Keratinocyte (primary cell): Measurements from ENCODE around the gene AP3D1. TPM values are rescaled to one million over a fixed set of nuclear protein-coding genes. Genes with fewer than 3 reads are reported as not detected.
"Not testable (repeated sequence)": the region's sequence is repeated elsewhere in the genome, so short reads cannot be mapped to it uniquely, and the experiment has no call there.

Experiments
- DNase-seq: peaks from one replicate; pipeline ENCODE4 v3.0.0-alpha.2; 2011; ENCODE audit warnings: low read depth, missing footprints, low spot score
- FAIRE-seq: peaks from 2 replicates; lab custom pipeline; 2011; peaks lifted over from hg19 to GRCh38; lab: Jason Lieb, UNC
- H2AFZ ChIP-seq: 2 replicates; pipeline ENCODE4 v1.6.0; 2012; ENCODE audit warnings: low read length, control low read depth, inconsistent platforms; ENCODE audit not compliant: control insufficient read depth
- H3K27ac ChIP-seq: 2 replicates; pipeline ENCODE4 v1.5.1; 2011; ENCODE audit warnings: low read length; ENCODE audit not compliant: control insufficient read depth, insufficient read depth
- H3K27me3 ChIP-seq: 3 replicates; pipeline ENCODE4 v1.6.0; 2011; ENCODE audit warnings: low read length; ENCODE audit not compliant: control insufficient read depth, insufficient read depth; ENCODE audit errors: extremely low read depth
- H3K36me3 ChIP-seq, 2 experiments: 2 replicates in 1 of 2; 3 replicates in 1 of 2; pipeline ENCODE4 v1.5.1; 2011; ENCODE audit warnings: low read length in 2 of 2, mild to moderate bottlenecking in 1 of 2; ENCODE audit not compliant: control insufficient read depth in 2 of 2, insufficient read depth in 2 of 2; ENCODE audit errors: extremely low read depth in 1 of 2
- H3K4me1 ChIP-seq: 3 replicates; pipeline ENCODE4 v1.5.1; 2011; ENCODE audit warnings: low read length; ENCODE audit not compliant: control insufficient read depth, insufficient read depth; ENCODE audit errors: extremely low read depth
- H3K4me2 ChIP-seq: 3 replicates; pipeline ENCODE4 v1.6.0; 2011; ENCODE audit warnings: low read depth, low read length; ENCODE audit not compliant: control insufficient read depth, insufficient read depth; ENCODE audit errors: extremely low read depth
- H3K4me3 ChIP-seq, 3 experiments: fragments of 200-600 bp in 1 of 3; sonication (generic) in 1 of 3; 2 replicates in 2 of 3; 3 replicates in 1 of 3; pipeline ENCODE4 v1.5.1; 2011 to 2016; ENCODE audit warnings: low read length in 3 of 3, mild to moderate bottlenecking in 3 of 3, control low read depth in 2 of 3, inconsistent platforms in 1 of 3, low read depth in 1 of 3, mixed read lengths in 1 of 3, mixed run types in 1 of 3, moderate library complexity in 1 of 3; ENCODE audit not compliant: control insufficient read depth in 2 of 3, insufficient read depth in 2 of 3; ENCODE audit errors: extremely low read depth in 1 of 3
- H3K79me2 ChIP-seq: 2 replicates; pipeline ENCODE4 v1.6.0; 2012; ENCODE audit warnings: low read length; ENCODE audit not compliant: control insufficient read depth, insufficient read depth
- H3K9ac ChIP-seq: 3 replicates; pipeline ENCODE4 v1.6.0; 2011; ENCODE audit warnings: low read length; ENCODE audit not compliant: control insufficient read depth, insufficient read depth; ENCODE audit errors: extremely low read depth
- H3K9me1 ChIP-seq: 3 replicates; pipeline ENCODE4 v1.6.0; 2011; ENCODE audit warnings: low read length; ENCODE audit not compliant: control insufficient read depth, insufficient read depth; ENCODE audit errors: extremely low read depth
- H3K9me3 ChIP-seq: 2 replicates; pipeline ENCODE4 v1.5.1; 2012; ENCODE audit warnings: low read depth, low read length; ENCODE audit not compliant: control insufficient read depth
- H4K20me1 ChIP-seq: 3 replicates; pipeline ENCODE4 v1.6.0; 2011; ENCODE audit warnings: low read length; ENCODE audit not compliant: control insufficient read depth, insufficient read depth; ENCODE audit errors: extremely low read depth
- CTCF ChIP-seq, 3 experiments: IDR thresholded peaks in 1 of 3; conservative IDR thresholded peaks in 1 of 3; optimal IDR thresholded peaks in 1 of 3; 2 replicates in 2 of 3; 3 replicates in 1 of 3; pipeline versions ENCODE3 to v1.5.1; 2011; ENCODE audit warnings: low read length in 3 of 3, mild to moderate bottlenecking in 3 of 3, moderate library complexity in 2 of 3, control low read depth in 1 of 3, inconsistent platforms in 1 of 3; ENCODE audit not compliant: insufficient read depth in 2 of 3; ENCODE audit errors: extremely low read depth in 1 of 3
- EZH2 ChIP-seq: IDR thresholded peaks from one replicate; pipeline ENCODE4 v1.6.1; 2012; ENCODE audit warnings: inconsistent platforms, mild to moderate bottlenecking, low read length, moderate library complexity
- dilution Hi-C: fragments of 300-500 bp; cut with MboI; formaldehyde crosslinking; loops from one replicate; pipeline ENCODE4 v1.7.0; 2020; ENCODE audit warnings: low sequenced_read_pairs; ENCODE audit not compliant: extremely low pct_ligation_motif_present
- polyA plus RNA-seq, 5 experiments: library from polyadenylated mRNA; depleted of rRNA in 3 of 5; stranded (reverse) in 3 of 5; stranded (forward) in 1 of 5; unstranded in 1 of 5; fragments of >200 nt; gene quantifications; 1 replicate in 1 of 5; 2 replicates in 3 of 5; 3 replicates in 1 of 5; pipeline versions ENCODE4 v1.2.1 to v1.2.3, GENCODE V29; 2011 to 2012; ENCODE audit warnings: missing spikeins in 2 of 5, low read depth in 1 of 5, low replicate concordance in 1 of 5

Gene AP3D1
- polyA plus RNA-seq, 1 donor (not counting 4 experiments of a cell fraction or from before 2014, with no cell fraction given), result 56.1 TPM

DNA sequence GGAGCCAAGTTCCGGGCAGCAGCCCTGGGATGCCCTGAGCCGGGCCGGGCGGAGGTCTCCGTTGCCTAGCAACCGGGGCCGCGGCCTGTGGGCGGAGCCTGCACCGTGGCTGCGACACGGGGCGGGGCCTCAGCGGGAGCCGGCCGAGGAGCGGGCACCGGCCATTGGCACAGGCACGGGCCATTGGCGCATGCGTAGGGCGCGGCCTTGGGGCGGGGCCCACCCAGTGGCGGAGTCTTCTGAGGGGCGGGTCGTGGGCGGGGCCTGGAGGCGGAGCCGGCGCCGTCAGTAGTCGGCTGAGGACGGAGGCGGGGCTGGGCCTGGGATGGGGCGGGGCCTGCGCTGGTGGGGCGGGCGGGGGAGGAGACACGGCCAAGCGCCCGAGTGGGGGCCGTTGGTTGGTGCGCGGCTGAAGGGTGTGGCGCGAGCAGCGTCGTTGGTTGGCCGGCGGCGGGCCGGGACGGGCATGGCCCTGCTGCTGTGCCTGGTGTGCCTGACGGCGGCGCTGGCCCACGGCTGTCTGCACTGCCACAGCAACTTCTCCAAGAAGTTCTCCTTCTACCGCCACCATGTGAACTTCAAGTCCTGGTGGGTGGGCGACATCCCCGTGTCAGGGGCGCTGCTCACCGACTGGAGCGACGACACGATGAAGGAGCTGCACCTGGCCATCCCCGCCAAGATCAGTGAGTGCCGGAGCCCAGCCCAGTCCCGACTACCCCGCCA is 54.7 kb downstream of the AP3D1 start, which contains the start of gene IZUMO4:
TSS of gene IZUMO4 (plus strand) at position 436 of the 723 bp plus-strand sequence. CDS start at position 467, 31 bp downstream.
- H3K4me3 ChIP-seq, result peak within 1 kb of the TSS; percentile 61 to 80 (median 71)
- H3K36me3 ChIP-seq, result peaks cover 23% of the 10 kb centered on the region in 2 experiments
- H3K9me3 ChIP-seq, result no peaks in the 10 kb centered on the region
- H3K4me1 ChIP-seq, result peaks cover 26% of the 10 kb centered on the region
- peaks cover 25% of the 10 kb centered on the region for H3K79me2 ChIP-seq
- TF ChIP-seq CTCF (optimal IDR thresholded peaks at IDR 0.05 in 1 of 3, IDR thresholded peaks at IDR 0.05 in 1 of 3, conservative IDR thresholded peaks at IDR 0.05 in 1 of 3; ENCODE audit: extremely low read depth in 1 of 3, insufficient read depth in 2 of 3, low read length in 3 of 3) (peak; percentile 35 to 68 (median 57)), EZH2 (no peak)
- H3K9ac ChIP-seq, result peak within 1 kb of the TSS; percentile 85
- no peaks in the 10 kb centered on the region for H4K20me1 ChIP-seq
- DNase-seq, result peak; percentile 82
- no peak for FAIRE-seq
- dilution Hi-C loops, result no loop called here
- no peaks in the 10 kb centered on the region for H3K27me3 ChIP-seq
- H3K9me1 ChIP-seq, result no peaks in the 10 kb centered on the region
- H2AFZ ChIP-seq, result peak within 1 kb of the TSS; percentile 71
- H3K4me2 ChIP-seq, result peak within 1 kb of the TSS; percentile 90
- peak within 1 kb of the TSS; percentile 79 for H3K27ac ChIP-seq

GRCh38 chr19:2096034-2096479 is 55.3 kb downstream of the AP3D1 start, which contains the start of gene MOB3A:
Gene MOB3A (minus strand): TSS chr19:2096326. CDS start chr19:2078560, 17,766 bp downstream.
- H2AFZ ChIP-seq, result peak within 1 kb of the TSS; percentile 71
- no peaks in the 10 kb centered on the region for H4K20me1 ChIP-seq
- H3K4me1 ChIP-seq, result peaks cover 27% of the 10 kb centered on the region
- FAIRE-seq (no peak), DNase-seq (peak; percentile 71)
- no peaks in the 10 kb centered on the region for H3K27me3 ChIP-seq
- peak within 1 kb of the TSS; percentile 61 to 80 (median 71) for H3K4me3 ChIP-seq
- no peaks in the 10 kb centered on the region for H3K9me3 ChIP-seq
- peak within 1 kb of the TSS; percentile 79 for H3K27ac ChIP-seq
- TF ChIP-seq CTCF (optimal IDR thresholded peaks at IDR 0.05 in 1 of 3, IDR thresholded peaks at IDR 0.05 in 1 of 3, conservative IDR thresholded peaks at IDR 0.05 in 1 of 3; ENCODE audit: extremely low read depth in 1 of 3, insufficient read depth in 2 of 3, low read length in 3 of 3) (peak; percentile 20 to 62 (median 52)), EZH2 (no peak)
- H3K9me1 ChIP-seq, result no peaks in the 10 kb centered on the region
- peak within 1 kb of the TSS; percentile 85 for H3K9ac ChIP-seq
- H3K4me2 ChIP-seq, result peak within 1 kb of the TSS; percentile 90
- H3K79me2 ChIP-seq, result peaks cover 25% of the 10 kb centered on the region
- dilution Hi-C loops, result no loop called here
- peaks cover 17 to 23% of the 10 kb centered on the region in 2 experiments for H3K36me3 ChIP-seq

DNA sequence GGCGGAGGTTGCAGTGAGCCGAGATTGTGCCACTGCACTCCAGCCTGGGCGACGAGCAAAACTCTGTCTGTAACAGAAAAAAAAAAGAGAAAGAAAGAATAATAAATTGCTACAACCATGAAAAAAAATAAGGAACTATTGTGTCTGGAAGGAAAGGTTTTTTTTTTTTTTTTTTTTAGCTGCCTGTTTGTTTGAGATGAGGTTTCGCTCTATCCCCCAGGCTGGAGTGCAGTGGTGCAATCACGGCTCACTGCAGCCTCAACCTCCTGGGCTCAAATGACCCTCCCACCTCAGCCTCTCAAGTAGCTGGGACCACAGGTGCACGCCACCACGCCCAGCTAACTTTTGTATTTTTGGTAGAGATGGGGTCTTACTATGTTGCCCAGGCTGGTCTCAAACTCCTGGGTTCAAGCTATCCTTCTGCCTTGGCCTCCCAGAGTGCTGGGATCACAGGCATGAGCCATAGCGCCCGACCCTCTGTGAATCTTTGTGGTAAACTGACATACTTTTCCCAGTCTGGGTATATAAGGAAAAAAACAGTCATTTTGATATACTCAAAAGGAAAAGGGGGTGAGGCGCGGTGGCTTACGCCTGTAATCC is 59.3 kb downstream of the AP3D1 start:
- H3K4me1 ChIP-seq, result peaks cover 63% of the 10 kb centered on the region
- H3K27me3 ChIP-seq, H2AFZ ChIP-seq, H3K9me3 ChIP-seq, H3K9me1 ChIP-seq, dilution Hi-C loops, FAIRE-seq, H3K4me3 ChIP-seq, H4K20me1 ChIP-seq, H3K4me2 ChIP-seq, DNase-seq: not testable (repeated sequence)
- peaks cover 28% of the 10 kb centered on the region for H3K79me2 ChIP-seq
- peak overlapping the region; percentile 79 for H3K27ac ChIP-seq
- H3K9ac ChIP-seq, result peak overlapping the region; percentile 69
- peaks cover 3 to 16% of the 10 kb centered on the region in 2 experiments for H3K36me3 ChIP-seq
